Caco-2 (cell line): ENCODE measurements around the gene TAF15. TPM values are rescaled to one million over a fixed set of nuclear protein-coding genes. Genes with fewer than 3 reads are reported as not detected.

Source experiments
- BruUV-seq: library from RNA; stranded (reverse); fragments of 400-500 nt; replicated peaks from 2 replicates; lab custom pipeline; 2021; lab: Mats Ljungman, UMichigan
- CTCF ChIA-PET: fragments of 300-600 bp; sonication (Branson Sonifier 250); formaldehyde crosslinking; loops from one replicate; lab custom pipeline; 2022; ENCODE audit warnings: antibody characterized with exemption; lab: Charles Lee
- POLR2A ChIA-PET: fragments of 300-600 bp; sonication (Branson Sonifier 250); formaldehyde crosslinking; loops from one replicate; lab custom pipeline; 2022; ENCODE audit warnings: antibody characterized with exemption; lab: Charles Lee
- DNase-seq, 2 experiments: peaks; one replicate each; pipeline versions ENCODE4 v3.0.0 to v3.0.0-alpha.2; 2020 to 2022
- H3K27me3 ChIP-seq: replicated peaks from 2 replicates; pipeline ENCODE4 v1.6.0; 2011; ENCODE audit warnings: low read length; ENCODE audit not compliant: control insufficient read depth, insufficient read depth
- H3K36me3 ChIP-seq: 2 replicates; pipeline ENCODE4 v1.5.1; 2011; ENCODE audit warnings: low read length; ENCODE audit not compliant: control insufficient read depth, insufficient read depth
- H3K4me1 ChIP-seq: fragments of 250-450 bp; sonication (Bioruptor Pico); 2 replicates; pipeline ENCODE4 v1.5.1; 2020; ENCODE audit warnings: mild to moderate bottlenecking
- H3K4me3 ChIP-seq: 2 replicates; pipeline ENCODE4 v1.5.1; 2011; ENCODE audit warnings: low read depth, mild to moderate bottlenecking, control low read depth, low read length
- H3K9me3 ChIP-seq: fragments of 250-450 bp; sonication (Bioruptor Pico); 2 replicates; pipeline ENCODE4 v1.5.1; 2020; ENCODE audit warnings: mild to moderate bottlenecking, moderate library complexity
- H3K27ac Mint-ChIP-seq: one replicate; pipeline ENCODE4 v1.8.0; 2022; ENCODE audit warnings: mixed read lengths; ENCODE audit not compliant: unreplicated experiment
- H3K27me3 Mint-ChIP-seq: one replicate; pipeline ENCODE4 v1.8.0; 2022; ENCODE audit warnings: mixed read lengths; ENCODE audit not compliant: insufficient read depth, unreplicated experiment
- H3K36me3 Mint-ChIP-seq: one replicate; pipeline ENCODE4 v1.8.0; 2022; ENCODE audit warnings: mild to moderate bottlenecking, mixed read lengths; ENCODE audit not compliant: insufficient read depth, unreplicated experiment
- H3K4me1 Mint-ChIP-seq: one replicate; pipeline ENCODE4 v1.8.0; 2022; ENCODE audit warnings: low read depth, mixed read lengths; ENCODE audit not compliant: unreplicated experiment
- H3K4me3 Mint-ChIP-seq: one replicate; pipeline ENCODE4 v1.8.0; 2022; ENCODE audit warnings: mild to moderate bottlenecking, moderate library complexity, mixed read lengths; ENCODE audit not compliant: unreplicated experiment
- H3K9me3 Mint-ChIP-seq: one replicate; pipeline ENCODE4 v1.8.0; 2022; ENCODE audit warnings: mixed read lengths; ENCODE audit not compliant: unreplicated experiment
- intact Hi-C: fragments of 100-400 bp; cut with micrococcal nuclease; formaldehyde crosslinking; loops from one replicate; pipeline ENCODE4 v1.10.0; 2022; ENCODE audit not compliant: unreplicated experiment
- total RNA-seq: library from RNA; stranded (reverse); gene quantifications from 2 replicates; pipeline ENCODE4 v1.2.3, GENCODE V29; 2022
- TF ChIP-seq, protein P1 (sequence below), 2 experiments: fragments of 200-600 bp in 1 of 2; IDR thresholded peaks; 1 replicate in 1 of 2; 2 replicates in 1 of 2; pipeline versions ENCODE4 v1.5.1 to v1.8.0; 2011 to 2022; ENCODE audit warnings: antibody characterized with exemption in 1 of 2, control low read depth in 1 of 2, inconsistent platforms in 1 of 2, low read depth in 1 of 2, low read length in 1 of 2, mild to moderate bottlenecking in 1 of 2, moderate library complexity in 1 of 2; ENCODE audit not compliant: insufficient read depth in 1 of 2, severe bottlenecking in 1 of 2, unreplicated experiment in 1 of 2

TAF15 gene
- total RNA-seq, 1 experiment from 2014 or later, result 350 TPM

DNA sequence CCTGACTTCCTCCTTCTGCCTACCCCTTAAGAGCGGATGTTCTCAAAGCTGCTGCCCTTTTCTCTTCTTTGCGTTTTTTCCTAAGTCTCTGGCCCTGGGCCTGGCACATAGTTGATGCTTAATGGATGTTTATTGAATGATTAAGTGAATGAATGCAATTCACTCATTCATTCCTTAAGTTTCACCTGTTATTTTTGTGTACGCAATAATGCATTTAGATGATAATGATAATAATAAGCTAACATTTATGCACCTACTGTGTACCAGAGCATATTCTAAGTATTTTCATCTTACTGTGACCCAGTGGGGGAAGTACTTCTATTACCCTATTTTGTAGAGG is 66.5 kb downstream of the TAF15 start:
- no peaks in the 10 kb centered on the region for H3K9me3 Mint-ChIP-seq
- intact Hi-C loops, result no loop called here
- no TSS peak for BruUV-seq

DNA sequence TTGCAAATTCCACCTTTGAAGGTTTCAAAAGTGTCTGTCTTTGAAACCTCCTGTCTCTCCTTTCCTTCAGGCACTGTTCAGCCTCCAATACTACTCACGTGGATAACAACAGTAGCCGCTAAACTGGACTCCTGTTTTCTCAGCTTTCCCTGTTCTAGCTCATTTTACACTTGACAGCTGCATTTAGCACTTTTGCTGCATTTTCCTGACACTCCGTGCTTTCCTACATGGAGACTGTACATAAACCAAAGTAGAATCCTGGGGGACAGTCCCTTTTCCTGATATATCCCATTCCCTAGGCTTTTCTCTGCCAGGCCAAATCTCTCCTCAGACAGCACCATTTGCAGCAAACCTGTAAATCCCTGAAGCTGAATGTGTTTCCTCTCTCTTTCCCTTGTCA is 67.2 kb downstream of the TAF15 start:
- Mint-ChIP-seq H3K4me1 (no peaks in the 10 kb centered on the region), H3K27ac (no peak overlapping the region), H3K27me3 (no peaks in the 10 kb centered on the region), H3K9me3 (no peaks in the 10 kb centered on the region), H3K36me3 (no peaks in the 10 kb centered on the region), H3K4me3 (no peak overlapping the region)
- no peaks in the 10 kb centered on the region for H3K27me3 ChIP-seq
- TF ChIP-seq, protein P1, sequence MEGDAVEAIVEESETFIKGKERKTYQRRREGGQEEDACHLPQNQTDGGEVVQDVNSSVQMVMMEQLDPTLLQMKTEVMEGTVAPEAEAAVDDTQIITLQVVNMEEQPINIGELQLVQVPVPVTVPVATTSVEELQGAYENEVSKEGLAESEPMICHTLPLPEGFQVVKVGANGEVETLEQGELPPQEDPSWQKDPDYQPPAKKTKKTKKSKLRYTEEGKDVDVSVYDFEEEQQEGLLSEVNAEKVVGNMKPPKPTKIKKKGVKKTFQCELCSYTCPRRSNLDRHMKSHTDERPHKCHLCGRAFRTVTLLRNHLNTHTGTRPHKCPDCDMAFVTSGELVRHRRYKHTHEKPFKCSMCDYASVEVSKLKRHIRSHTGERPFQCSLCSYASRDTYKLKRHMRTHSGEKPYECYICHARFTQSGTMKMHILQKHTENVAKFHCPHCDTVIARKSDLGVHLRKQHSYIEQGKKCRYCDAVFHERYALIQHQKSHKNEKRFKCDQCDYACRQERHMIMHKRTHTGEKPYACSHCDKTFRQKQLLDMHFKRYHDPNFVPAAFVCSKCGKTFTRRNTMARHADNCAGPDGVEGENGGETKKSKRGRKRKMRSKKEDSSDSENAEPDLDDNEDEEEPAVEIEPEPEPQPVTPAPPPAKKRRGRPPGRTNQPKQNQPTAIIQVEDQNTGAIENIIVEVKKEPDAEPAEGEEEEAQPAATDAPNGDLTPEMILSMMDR (IDR thresholded peaks at IDR 0.05; ENCODE audit: insufficient read depth in 1 of 2, low read depth in 1 of 2, low read length in 1 of 2, severe bottlenecking in 1 of 2, unreplicated experiment in 1 of 2), result no peak
- no TSS peak for BruUV-seq
- H3K4me3 ChIP-seq, result no peak overlapping the region
- no peaks in the 10 kb centered on the region for H3K36me3 ChIP-seq
- DNase-seq, result no peak
- POLR2A ChIA-PET, result no interaction called here
- H3K9me3 ChIP-seq, result no peaks in the 10 kb centered on the region
- peaks cover 5% of the 10 kb centered on the region; the same call in 1 of the 2 replicates for H3K4me1 ChIP-seq
- CTCF ChIA-PET, result no interaction called here
- intact Hi-C loops, result no loop called here

More for the DNA sequence above, 66.5 kb downstream of the TAF15 start:
- CTCF ChIA-PET, result no interaction called here
- peaks cover 5% of the 10 kb centered on the region; the same call in 1 of the 2 replicates for H3K4me1 ChIP-seq
- H3K4me3 ChIP-seq, result no peak overlapping the region
- TF ChIP-seq, protein P1 (IDR thresholded peaks at IDR 0.05; ENCODE audit: insufficient read depth in 1 of 2, low read depth in 1 of 2, low read length in 1 of 2, severe bottlenecking in 1 of 2, unreplicated experiment in 1 of 2), result no peak
- Mint-ChIP-seq H3K36me3 (no peaks in the 10 kb centered on the region), H3K27me3 (no peaks in the 10 kb centered on the region), H3K4me1 (no peaks in the 10 kb centered on the region), H3K4me3 (no peak overlapping the region), H3K27ac (no peak overlapping the region)
- H3K36me3 ChIP-seq, result no peaks in the 10 kb centered on the region
- DNase-seq, result no peak
- no peaks in the 10 kb centered on the region for H3K9me3 ChIP-seq
- POLR2A ChIA-PET, result no interaction called here
- H3K27me3 ChIP-seq, result no peaks in the 10 kb centered on the region

DNA sequence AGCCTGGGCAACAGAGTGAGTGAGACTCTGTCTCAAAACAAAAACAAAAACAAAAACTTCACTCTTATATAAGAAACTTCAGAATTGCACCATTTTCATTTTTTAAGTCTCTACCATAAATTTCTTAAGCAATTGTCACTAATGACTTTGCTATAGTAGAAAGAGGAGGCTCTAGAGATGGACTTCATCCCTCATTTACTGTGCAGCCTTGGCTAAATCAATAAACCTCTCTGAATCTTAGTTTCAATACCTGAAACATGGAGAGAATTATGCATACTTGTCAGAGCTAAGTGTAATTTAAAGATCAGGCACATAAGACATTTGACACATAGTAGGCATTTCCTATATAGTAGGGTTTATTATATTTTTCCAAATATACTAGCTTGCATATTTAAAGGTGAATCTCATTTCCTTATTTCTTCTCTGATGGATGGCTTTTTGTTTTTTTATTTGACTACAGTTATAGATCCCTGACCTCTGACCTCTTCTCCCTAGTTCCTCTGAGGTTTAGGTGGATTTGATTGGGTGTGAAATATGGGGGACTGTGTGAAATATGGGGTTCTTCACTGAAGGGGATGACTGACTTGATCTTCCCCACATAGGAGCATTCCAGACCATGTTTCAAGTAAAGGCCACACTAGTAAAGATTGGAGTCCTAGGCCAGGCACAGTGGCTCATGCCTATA is 68.2 kb downstream of the TAF15 start:
- Mint-ChIP-seq H3K4me3 (no peak overlapping the region), H3K27me3 (no peaks in the 10 kb centered on the region), H3K36me3 (no peaks in the 10 kb centered on the region), H3K27ac (no peak overlapping the region), H3K9me3 (no peaks in the 10 kb centered on the region), H3K4me1 (no peaks in the 10 kb centered on the region)
- no TSS peak for BruUV-seq
- TF ChIP-seq, protein P1 (IDR thresholded peaks at IDR 0.05; ENCODE audit: insufficient read depth in 1 of 2, low read depth in 1 of 2, low read length in 1 of 2, severe bottlenecking in 1 of 2, unreplicated experiment in 1 of 2), result no peak
- Histone ChIP-seq H3K4me1 (peaks cover 5% of the 10 kb centered on the region; the same call in 1 of the 2 replicates), H3K4me3 (no peak overlapping the region), H3K36me3 (no peaks in the 10 kb centered on the region), H3K27me3 (no peaks in the 10 kb centered on the region), H3K9me3 (no peaks in the 10 kb centered on the region)
- ChIA-PET POLR2A (no interaction called here), CTCF (no interaction called here)
- intact Hi-C loops, result no loop called here
- no peak for DNase-seq
